Limb (tissue), 2 donors: Measurements from ENCODE around the gene WIZ.

Experiments used
- DNase-seq, 2 donors: peaks; one replicate each; pipeline ENCODE4 v3.0.0-alpha.2; 2016; ENCODE audit errors: extremely low spot score in 2 of 2

Gene WIZ

DNA sequence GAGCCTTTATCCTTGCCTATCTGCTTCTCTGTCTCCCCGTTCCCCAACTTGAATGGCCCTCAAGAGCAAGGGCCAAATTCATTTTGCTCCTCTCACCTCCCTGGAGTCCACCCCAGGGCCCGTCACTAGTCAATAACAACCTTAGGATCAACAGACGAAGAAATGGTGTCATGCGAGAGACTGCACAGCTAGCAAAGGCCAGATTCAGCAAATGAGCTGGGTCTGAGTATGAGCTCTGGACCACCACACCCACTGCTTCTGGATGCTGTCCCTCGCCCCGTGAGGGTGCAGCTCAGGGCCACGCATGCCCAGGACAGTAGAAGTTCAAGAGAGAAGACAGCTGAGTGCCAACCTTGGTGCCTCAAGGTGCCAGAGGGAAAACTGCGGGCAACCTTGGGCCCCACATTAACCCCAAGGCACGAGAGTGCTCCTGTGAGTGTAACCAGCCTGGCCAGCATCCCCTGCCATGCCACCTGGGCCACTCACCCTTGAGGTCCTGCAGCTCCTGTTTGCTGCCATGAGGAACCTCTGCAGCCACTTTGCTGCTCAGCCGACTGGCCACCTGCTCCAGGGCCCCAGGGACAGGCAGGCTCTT lies 19.1 kb downstream of the WIZ start:
- DNase-seq = no peak

DNA sequence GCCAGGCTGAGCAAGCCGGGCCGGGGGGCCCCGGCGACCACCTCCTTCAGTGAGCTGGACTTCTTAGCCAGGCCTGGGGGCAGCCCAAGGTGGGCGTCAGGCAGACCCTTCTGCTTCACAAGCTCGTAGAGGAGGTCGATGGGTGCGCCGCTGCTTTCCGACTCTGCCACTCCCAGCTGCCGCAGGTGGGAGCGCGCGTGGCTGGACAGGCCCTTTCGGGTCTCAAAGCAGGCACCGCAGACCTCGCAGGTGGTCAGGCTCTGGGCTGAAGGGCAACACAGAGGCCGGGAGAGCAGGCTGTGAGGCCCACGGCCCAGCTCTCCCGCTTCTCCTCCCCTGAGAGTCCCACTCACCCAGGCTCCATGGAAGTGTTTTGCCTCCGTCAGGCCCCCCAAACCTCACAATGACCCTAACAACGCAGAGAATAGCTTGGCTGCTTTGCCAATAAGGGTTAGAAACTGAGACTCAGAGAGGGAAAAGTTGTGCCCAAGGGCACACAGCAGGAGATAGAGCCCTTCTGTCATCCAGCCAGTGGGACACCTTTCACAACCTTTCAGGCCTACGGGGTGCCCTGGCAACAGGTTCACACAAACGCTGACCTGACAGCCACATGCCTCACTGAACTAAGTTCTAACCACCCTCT lies 19.8 kb downstream of the WIZ start:
- DNase-seq = no peak

DNA sequence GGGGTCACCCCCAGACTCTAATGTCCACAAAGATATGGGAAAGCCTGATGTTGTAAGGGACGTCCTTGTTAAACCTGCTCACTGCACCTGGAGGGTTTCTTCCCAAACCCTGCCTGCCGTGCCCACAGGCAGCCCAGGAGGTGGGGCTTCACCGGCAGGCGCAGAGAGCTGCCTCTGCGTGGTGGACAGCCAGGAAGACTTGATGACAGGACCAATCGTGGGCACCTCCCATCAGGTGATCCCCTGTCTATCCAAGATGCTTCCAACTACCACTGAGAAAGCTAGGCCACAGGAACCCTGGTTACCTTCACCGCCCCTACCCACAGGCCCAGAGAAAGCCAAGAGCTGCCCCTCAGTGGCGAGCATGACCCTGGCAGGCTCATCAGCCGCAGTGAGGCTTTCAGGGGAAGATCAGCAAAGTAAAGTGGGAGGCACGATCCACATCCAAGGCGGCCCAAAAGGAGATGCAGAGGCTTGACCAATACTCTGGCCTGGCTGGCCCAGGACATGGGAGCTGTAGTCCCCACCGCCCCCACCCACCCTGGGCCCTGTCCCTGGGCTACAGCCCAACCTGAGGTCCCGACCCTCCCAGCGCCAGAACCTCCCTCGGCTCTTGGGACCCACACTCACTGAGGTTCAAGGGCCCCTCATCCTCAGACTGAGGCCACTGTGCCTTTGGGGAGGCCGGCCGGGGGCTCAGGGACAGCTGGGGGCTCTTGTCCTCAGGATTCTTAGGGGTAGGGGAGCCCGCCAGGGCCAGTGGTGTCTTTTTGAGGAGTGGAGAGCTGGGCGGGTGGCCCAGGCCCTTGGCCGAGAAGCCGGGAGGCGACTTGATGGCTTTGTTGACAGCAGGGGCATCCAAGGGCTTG lies 20.6 kb downstream of the WIZ start:
- no peak for DNase-seq

DNA sequence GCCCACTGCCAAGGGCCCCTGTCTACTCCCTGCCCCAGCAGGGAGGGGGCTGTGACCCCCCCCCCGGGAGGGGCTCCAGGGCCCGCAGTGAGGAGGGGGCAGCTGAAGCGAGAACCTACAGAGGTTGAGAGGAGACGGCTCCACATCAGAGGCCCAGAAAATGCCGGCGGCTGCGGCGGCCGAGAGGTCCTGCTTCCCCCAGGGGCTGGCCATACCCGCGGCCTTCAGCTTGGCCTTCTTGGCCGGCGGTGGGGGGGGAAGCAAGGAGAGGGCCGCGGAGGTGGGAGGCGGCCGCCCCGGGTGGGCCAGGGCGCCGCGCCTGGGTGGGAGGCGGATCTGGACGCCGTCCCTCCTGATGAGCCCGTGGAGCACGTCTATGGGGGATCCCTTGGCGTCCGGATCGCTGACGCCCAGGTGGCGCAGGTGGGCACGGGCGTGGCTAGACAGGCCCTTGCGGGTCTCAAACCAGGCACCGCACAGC lies 21.7 kb downstream of the WIZ start:
- no peak for DNase-seq

DNA sequence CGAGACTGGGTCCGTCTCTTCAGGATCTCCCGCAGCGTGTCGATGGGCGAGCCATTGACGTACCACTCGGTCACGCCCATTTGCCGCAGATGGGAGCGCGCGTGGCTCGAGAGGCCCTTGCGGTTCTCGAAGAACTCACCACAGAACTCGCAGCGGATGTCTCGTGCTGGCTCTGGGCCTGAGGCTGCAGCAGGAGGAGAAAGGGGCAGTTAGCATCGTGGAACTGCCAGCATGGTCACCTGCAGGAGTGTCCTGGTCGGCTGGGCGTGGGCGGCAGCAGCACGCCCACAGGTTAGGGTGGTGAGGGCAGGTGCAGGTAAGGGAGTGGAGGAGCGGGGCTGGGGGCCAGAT lies 22.4 kb downstream of the WIZ start:
- no peak for DNase-seq

DNA sequence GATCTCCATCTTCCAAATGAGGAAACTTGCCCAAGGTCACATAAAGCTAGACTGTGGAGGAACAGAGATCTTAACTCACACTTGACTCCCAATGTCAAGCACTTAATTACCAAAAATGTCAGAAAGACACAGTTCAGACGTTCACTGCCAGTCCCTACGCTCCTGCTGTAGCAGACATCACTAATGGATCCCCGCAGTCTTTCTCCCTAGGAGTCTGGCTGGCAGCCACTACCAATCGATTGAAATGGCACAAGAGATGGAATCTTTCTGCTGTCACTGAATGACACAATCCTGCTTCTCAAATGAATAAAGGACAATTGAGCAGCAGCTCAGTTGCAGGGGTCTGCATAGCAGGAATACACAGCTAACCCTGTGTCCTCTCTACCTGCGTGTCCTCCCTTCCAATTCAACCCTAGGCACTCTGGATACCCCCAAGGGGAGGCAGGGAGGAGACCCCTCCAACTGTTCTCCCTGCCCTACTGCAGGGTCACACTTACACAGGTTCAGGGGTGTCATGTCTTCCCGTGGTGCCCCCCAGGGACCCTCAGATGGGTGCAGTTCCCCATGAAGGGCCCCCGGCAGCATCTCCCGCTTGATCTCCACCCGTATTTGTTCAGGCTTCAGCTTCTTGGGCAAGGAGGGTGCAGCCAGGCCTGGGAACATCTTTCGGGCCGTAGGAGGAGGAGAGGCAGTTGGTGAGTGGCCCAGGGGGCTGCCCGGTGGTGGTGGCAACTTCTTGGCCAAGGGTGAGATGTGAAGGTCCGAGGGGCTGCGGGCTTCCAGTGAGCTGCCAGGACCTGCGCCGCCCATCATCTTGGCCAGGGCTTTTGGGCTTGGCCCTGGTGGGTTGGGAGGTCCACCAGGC lies 23.0 kb downstream of the WIZ start:
- DNase-seq = no peak

DNA sequence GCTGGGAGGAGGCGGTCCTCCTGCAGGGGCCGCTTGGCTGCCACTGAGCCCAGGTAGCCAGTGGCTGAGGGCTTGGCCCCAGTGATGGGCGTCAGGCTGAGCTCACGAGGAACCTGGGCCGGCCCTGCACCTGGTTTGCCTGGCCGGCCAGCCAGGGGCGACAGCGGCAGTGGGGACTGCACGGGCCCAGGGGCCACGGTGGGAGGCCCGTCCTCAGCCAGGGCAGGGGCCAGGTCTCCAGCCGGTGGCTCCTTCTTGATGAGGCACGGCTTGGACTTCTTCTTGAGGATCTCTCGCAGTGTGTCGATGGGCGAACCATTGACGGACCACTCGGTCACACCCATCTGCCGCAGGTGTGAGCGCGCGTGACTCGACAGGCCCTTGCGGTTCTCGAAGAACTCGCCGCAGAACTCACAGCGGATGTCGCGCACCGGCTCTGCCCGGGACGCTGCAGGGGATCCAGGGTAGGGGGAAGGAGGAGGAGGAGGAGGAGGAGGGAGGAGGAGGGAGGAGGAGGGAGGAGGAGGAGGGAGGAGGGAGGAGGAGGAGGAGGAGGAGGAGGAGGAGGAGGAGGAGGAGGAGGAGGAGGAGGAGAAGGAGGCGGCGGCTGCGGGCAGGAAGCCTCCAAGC lies 24.3 kb downstream of the WIZ start:
- DNase-seq = no peak

DNA sequence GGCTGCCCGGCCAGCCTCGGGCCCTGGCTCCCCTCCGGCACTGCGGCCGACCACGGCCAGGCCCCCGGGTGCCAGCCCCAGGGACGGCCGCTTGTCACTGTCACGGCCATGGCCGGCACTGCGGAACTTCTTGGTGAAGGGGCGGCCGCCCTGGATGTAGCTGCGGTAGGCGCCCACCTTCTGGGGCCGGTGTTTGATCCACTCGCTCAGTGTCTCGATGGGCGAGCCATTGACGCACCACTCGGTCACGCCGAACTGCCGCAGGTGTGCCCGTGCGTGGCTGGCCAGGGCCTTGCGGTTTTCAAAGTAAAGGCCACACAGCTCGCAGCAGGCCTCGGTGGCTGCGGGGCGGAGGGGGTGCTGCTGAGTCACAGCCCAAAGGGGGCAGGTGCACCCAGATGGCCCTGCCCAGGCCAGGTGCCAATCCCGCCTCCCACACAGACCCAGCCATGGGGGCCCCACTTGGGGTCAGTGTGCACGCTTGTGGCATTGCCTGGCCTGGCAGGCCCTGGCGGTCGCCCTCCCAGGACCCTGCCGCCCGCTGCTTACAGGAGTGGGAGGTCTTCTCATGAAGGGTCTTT lies 25.0 kb downstream of the WIZ start:
- DNase-seq = no peak

DNA sequence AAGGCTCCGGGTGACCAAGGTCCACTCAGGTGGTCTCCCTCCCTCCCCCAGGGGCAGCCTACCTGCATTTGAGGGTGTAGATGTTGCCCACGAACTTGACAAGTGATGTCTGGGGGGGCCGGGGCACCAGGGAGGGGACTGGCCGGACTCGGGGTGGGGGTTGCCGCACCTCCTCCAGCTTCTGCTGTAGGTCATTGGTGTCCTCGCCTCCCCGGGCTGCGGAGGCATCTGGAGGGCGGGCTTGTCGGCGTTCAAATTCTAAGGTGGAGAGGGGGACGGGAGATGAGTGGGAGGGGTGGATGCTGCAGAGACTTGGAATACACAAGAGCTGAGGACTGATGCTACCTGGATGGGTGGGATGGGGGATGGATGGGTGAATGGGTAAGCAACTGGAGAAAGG lies 25.6 kb downstream of the WIZ start:
- no peak for DNase-seq

DNA sequence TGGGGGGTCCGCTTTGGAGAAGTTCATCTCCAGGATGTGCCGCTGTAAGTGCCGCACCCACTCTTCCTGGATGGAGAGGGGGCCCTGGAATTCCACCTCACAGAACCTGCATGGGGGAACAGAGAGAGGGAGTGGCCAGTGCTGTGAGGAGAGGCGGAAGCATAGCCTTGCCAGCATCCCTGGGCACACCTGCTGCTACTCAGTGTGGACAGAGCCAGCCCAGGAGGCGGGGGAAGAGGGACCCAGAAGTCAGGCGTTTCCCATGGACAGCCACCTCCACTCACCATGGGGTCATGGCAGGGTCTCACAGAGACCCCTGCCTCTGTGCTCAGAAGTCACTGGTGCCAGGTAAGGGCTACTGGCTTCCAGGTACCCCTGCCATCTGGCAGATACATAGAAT lies 26.6 kb downstream of the WIZ start:
- no peak for DNase-seq

DNA sequence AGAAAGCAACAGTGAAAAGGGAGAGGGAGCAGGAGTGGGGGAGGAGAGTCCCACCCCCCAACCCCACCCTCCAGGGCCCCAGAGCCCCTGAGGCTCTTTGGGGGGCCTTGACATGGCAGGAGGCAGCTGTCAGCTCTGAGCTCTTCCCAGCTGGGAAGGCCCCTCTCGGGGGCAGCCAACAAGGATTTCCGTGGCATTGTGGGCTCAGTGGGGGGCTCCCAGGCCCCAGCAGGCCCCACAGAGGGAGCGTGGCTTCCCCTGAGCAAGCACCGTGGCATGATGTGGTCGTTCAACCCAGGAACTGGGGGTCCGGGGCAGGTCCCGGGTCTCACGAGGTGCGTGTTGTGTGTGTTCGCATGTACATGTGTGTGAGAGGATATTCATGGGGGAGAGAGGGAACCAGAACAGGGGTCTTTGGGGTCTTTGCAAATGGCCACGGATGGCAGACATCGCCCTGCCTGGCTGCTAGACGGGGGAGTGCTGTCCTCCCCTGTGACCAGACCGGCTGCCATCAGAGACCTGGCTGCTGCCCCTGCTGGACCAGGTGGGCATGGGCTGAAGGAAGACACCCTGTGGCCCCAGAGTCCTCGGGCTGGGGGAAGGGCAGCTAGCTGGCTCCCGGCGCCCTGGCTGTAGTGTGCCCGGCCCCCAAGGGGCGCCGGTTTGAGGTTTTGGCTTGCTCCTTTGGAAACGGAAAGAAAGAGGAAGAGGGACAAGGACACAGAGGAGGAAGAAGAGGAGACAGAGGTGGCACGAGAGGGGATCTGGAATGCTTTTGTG lies 27.3 kb downstream of the WIZ start:
- no peak for DNase-seq

DNA sequence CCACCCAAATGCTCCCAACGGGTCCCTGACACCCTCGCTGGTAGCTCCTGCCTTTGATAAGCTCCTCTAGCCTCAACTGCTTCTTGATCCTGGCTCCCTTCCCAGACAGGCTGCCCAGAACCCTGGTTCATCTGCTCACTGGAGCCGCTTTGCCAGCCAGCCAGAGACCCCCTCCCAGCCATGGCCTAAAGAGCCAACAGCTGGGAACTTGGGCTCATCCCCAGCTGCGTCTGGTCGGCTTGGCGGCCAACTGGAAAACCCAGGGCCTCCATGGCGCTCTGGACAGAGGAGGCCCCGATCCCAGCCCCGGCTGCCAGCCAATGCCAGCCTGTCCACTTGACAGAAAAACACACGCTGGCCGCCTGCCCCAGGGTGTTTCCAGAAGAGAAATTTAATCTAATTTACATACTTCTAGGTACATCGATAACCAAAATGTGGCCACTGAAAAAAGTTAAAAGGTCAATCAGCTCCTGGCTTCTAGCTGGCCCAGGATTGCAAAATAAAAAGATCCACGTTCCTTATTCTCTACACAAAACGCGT lies 28.0 kb downstream of the WIZ start:
- peak in 1 of 2 donors; percentile 45 for DNase-seq

DNA sequence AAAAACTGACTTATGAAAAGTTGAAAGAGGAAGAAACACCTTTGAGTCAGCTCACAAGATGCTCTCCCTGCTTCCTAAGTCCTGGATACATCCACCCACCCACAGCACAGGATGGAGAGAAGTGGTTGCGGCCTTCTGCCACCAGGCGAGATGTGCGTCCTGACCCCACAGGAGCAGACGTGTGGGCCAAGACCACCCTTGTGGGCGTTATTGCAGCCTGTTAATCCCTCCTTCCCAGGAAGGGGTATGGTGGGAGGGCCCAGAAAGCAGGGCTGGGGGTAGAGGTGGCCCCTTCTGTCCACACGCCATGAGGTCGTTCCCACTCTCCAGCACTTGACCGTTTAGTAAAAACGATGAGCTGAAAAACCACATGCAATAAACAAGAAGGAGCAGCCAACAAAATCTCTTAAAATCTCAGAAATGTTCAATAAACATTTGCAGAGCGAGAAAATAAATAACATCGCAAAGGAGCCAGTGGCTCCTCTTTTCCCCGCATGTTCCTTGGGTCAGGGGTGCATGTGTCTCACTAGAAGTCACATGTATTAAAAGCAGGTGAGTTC lies 28.5 kb downstream of the WIZ start:
- DNase-seq = no peak

DNA sequence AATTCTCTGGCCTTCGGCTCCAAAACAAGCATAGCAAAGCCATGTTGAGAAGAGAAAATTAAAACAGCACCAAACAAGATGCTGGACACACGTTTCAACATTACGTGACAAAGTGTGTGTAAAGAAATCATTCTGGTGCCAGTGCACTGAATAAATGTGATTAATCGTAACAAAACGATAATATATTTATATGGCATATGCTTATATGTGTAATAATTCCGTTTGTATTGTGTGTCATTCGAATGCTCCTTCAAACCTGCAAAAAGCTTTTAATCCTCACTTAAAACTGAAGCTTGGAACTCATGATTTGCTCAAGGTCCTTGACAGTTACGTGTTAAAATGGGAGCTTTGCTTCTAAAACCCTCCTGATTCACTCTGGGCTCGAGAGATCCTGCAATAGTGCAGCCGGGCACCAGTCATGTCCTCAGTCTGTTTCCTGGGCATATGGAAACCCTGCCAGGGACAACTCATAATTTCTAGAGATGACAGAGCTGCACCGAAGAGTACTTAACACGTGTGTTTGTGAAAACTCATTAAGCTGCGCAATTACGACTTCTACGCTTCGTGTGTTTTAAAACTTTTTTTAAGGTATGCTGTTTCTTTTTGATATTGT lies 30.2 kb downstream of the WIZ start:
- no peak for DNase-seq

DNA sequence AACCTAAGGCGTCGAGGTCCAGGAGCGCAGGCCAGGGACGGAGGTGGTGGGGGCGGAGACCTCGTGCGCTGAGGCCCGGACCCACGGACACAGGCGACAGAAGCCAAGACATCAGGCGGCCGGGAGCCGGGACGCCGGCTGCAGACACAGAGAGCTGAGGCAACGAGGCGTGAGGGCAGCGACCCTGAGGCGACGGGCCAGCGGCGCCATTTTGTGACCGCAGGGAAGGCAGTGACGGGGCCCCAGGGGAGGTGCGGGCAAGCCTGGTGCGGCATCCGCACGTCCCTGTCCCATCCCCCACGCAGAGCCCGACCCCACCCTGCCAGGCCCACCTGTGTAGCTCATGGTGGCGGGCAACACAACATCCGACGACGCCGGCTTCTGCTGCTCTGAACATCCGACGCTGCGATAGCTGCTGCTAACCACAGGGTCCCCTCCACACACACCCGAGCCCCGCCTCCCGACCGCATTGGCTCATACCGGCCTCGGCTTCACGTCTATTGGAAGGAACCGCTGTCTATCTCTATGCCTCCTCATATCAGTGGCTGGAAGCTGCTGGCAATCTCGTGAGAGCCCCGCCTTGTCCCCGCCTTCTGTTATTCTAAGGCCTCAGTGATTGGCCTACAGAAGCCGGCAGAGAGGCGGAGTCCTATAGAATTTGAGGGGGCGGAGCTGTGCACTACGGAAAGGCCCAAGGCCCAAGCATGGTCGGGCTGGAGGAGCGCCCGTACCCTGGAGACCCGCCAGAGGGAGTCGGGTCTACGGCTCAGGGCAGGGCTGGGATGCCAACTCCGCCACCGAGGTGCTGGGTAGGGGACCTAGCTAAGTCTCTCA lies 31.0 kb downstream of the WIZ start, which contains the start of gene AKAP8L:
TSS of gene AKAP8L (minus strand) at position 410 of the 834 bp plus-strand sequence. CDS start at position 345, 65 bp downstream.
- DNase-seq = peak; percentile 99 to 100

DNA sequence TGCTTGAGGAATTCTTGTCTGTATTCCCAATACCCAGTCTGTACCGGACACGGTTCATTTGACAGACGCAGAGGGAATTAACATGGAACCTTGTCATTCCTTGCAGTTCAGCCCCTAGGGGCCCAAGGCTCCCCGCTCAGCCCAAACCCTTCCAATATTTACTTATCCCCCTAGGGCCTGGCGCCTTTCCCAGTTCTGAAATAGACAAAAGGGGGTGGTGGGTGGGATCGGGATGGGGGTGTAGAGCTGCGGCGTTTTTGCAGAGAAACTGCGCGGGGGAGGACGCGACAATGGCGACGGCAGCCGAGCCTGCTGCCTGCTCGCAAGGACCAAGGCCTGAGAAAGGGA lies 31.6 kb downstream of the WIZ start:
- peak in 1 of 2 donors; percentile 66 for DNase-seq

DNA sequence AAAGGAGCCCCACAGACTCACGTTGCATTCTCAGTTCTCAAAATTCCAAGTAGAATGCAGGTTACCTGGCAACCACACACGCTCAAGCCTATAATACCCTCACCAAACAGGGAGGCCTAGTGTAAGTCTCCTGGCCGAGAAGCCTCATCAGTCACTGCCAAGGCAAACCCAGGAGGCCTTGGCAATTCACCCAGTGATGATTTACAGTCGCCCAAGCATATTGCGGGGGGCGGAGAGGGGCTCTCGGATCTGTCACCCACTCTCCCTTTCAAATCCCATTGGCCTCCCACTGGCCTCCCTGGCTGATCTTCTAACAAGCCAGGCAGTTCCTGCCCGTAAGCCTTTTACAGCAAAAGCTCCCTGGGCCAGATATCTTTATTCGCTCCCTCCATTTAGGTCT lies 32.1 kb downstream of the WIZ start:
- no peak for DNase-seq

DNA sequence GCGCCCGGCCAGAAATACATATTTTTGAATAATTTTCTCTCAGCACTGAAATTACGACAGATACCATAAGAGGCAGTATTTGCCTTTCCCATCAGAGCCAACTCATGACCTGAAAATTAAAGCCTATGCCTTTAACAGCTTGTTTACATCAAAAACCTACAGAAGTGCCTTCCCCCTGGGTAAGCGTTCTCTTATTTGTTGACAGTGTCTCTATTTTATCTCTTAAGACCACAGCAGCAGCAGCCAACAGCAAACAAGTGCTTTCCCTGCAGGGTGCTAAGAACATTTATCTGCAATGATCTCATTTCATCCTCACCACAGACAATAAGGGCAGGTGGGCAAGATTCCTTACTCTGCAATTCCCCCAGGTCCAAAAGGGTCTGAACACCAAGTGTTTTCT lies 36.9 kb downstream of the WIZ start:
- no peak for DNase-seq
